NCI-H1092 (cell line): ENCODE results near the gene ZNF524.
A peak's percentile ranks its signal among the peaks of the same experiment; 100 is the strongest.
"Not testable (repeated sequence)": the region's sequence is repeated elsewhere in the genome, so short reads cannot be mapped to it uniquely, and the experiment has no call there.

Source experiments
- DNase-seq: peaks from one replicate; lab custom pipeline; 2025; lab: John Stamatoyannopoulos, UW

Gene ZNF524

GRCh38 chr19:55581145-55581822 lies 18.8 kb upstream of the ZNF524 start:
- no peak for DNase-seq

GRCh38 chr19:55581823-55582223 lies 18.3 kb upstream of the ZNF524 start:
- DNase-seq, result no peak

- not testable (repeated sequence) for DNase-seq
Measured at GRCh38 chr19:55582284-55582683, 17.8 kb upstream of the ZNF524 start.

- DNase-seq, result not testable (repeated sequence)
Measured at GRCh38 chr19:55583897-55584296, 16.2 kb upstream of the ZNF524 start.

GRCh38 chr19:55584871-55585270 lies 15.2 kb upstream of the ZNF524 start:
- DNase-seq, result no peak

- peak; percentile 63 for DNase-seq
Measured at GRCh38 chr19:55585658-55586339, 14.3 kb upstream of the ZNF524 start.

- DNase-seq, result peak; percentile 93
Measured at GRCh38 chr19:55586976-55587668, 13.0 kb upstream of the ZNF524 start.

GRCh38 chr19:55588738-55589137 lies 11.3 kb upstream of the ZNF524 start:
- no peak for DNase-seq

- no peak for DNase-seq
Measured at GRCh38 chr19:55590109-55590508, 10.0 kb upstream of the ZNF524 start.

GRCh38 chr19:55590617-55591016 lies 9.5 kb upstream of the ZNF524 start:
- DNase-seq, result no peak

- DNase-seq, result no peak
Measured at GRCh38 chr19:55591555-55591954, 8.5 kb upstream of the ZNF524 start.

GRCh38 chr19:55592391-55593090 lies 7.5 kb upstream of the ZNF524 start:
- DNase-seq, result no peak

GRCh38 chr19:55593096-55593772 lies 6.9 kb upstream of the ZNF524 start:
- no peak for DNase-seq

GRCh38 chr19:55594996-55595545 lies 5.0 kb upstream of the ZNF524 start:
- DNase-seq, result no peak

GRCh38 chr19:55596304-55596703 lies 3.8 kb upstream of the ZNF524 start:
- DNase-seq, result no peak

GRCh38 chr19:55597501-55597921 lies 2.6 kb upstream of the ZNF524 start:
- no peak for DNase-seq

GRCh38 chr19:55598034-55598433 lies 2.1 kb upstream of the ZNF524 start:
- no peak for DNase-seq

GRCh38 chr19:55598719-55599467 lies 1.2 kb upstream of the ZNF524 start:
- DNase-seq, result peak; percentile 79

GRCh38 chr19:55599468-55599841 lies 633 bp upstream of the ZNF524 start, which contains the start of gene FIZ1:
Gene FIZ1, minus strand, starts transcription at chr19:55599517. Its CDS starts 1,652 bp downstream, at chr19:55597865.
- peak; percentile 97 for DNase-seq

- DNase-seq, result no peak
Measured at GRCh38 chr19:55600662-55601028, 557 bp downstream of the ZNF524 start.

- DNase-seq, result no peak
Measured at GRCh38 chr19:55601084-55601483, 996 bp downstream of the ZNF524 start.
